ENCODE results near the gene SLC4A1AP.
A peak's percentile ranks its signal among the peaks of the same experiment; 100 is the strongest.

SLC4A1AP gene

GRCh38 chr2:27710640-27711430 lies 47.1 kb downstream of the SLC4A1AP start:
- Histone ChIP-seq H3K9me3 (replicated peaks in 1 of 11) (no peaks in the 10 kb centered on the region), H3K27ac (no peak overlapping the region), H3K4me1 (peaks cover 15 to 48% (median 36%) of the 10 kb centered on the region in 10 experiments), H4K20me1 (no peaks in the 10 kb centered on the region), H3K36me3 (no peaks in the 10 kb centered on the region), H3K4me3 (no peak overlapping the region), H3K4me2 (peak overlapping the region in 6 of 11 experiments; percentile 20 to 48 (median 28); a peak in 12 of 22 replicates), H3K27me3 (peaks cover 0 to 6% (median 0%) of the 10 kb centered on the region in 11 experiments; a peak in 2 of 22 replicates), H3K9ac (no peak overlapping the region)
- no peak for TF ChIP-seq Cebpa-rat (IDR thresholded peaks at IDR 0.05)

DNA sequence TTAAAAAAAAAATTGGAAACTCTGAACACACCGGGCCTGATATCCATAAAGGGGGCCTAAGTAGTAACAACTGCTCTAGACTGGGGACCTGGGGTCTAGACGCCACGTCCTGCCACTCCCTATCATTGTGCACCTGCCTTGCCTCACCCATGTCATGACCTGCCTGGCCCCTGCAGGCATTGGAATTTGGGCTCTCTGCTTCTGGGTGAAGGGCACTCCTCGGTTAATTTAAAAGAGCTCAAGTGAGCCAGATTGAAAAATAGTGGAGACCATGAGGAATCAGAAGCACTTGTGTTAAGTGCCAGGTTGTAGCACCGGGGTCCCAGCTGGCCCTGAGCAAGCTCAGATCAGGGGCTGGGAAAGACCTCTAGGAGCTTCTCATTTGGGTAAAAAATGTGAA lies 48.1 kb downstream of the SLC4A1AP start:
- Histone ChIP-seq H3K9me3 (replicated peaks in 1 of 11) (no peaks in the 10 kb centered on the region), H3K9ac (no peak overlapping the region), H3K27ac (no peak overlapping the region), H3K27me3 (peaks cover 0 to 13% (median 7%) of the 10 kb centered on the region in 11 experiments; a peak in 14 of 22 replicates), H3K4me1 (peaks cover 23 to 49% (median 44%) of the 10 kb centered on the region in 10 experiments), H3K36me3 (no peaks in the 10 kb centered on the region), H3K4me2 (peak overlapping the region in 6 of 11 experiments; percentile 8 to 48 (median 28); a peak in 8 of 22 replicates), H3K4me3 (no peak overlapping the region), H4K20me1 (no peaks in the 10 kb centered on the region)
- TF ChIP-seq Cebpa-rat (IDR thresholded peaks at IDR 0.05), result no peak

DNA sequence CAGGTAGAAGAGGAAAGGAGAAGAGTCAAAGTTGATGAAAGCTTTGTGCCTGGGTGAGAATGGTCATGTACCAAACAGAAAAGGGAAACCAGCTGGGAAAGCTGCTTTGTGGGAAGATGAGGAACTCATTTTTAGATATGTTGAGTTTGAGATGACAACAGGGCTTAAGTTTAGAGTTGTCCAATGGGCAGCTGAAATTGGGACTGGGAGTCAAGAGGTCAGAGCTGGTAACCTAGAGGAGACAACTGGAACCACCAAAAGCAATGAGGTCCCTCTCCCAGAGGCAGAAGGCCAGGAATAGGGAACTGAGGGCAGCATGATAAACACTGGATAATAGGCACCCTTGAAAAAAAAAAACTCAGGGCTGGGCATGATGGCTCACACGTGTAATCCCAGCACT lies 48.8 kb downstream of the SLC4A1AP start:
- H3K4me3 ChIP-seq, result no peak overlapping the region
- no peak for TF ChIP-seq Cebpa-rat (IDR thresholded peaks at IDR 0.05)
- H3K27ac ChIP-seq, result no peak overlapping the region
- no peaks in the 10 kb centered on the region for H3K36me3 ChIP-seq
- no peak overlapping the region for H3K9ac ChIP-seq
- peaks cover 0 to 14% (median 12%) of the 10 kb centered on the region in 11 experiments; a peak in 15 of 22 replicates for H3K27me3 ChIP-seq
- peaks cover 30 to 54% (median 50%) of the 10 kb centered on the region in 10 experiments for H3K4me1 ChIP-seq
- peak overlapping the region in 7 of 11 experiments; percentile 8 to 47 (median 28); a peak in 5 of 22 replicates for H3K4me2 ChIP-seq
- no peaks in the 10 kb centered on the region for H3K9me3 ChIP-seq (replicated peaks in 1 of 11)
- H4K20me1 ChIP-seq, result no peaks in the 10 kb centered on the region

GRCh38 chr2:27713201-27713600 lies 49.5 kb downstream of the SLC4A1AP start:
- H3K9ac ChIP-seq, result no peak overlapping the region
- H3K4me2 ChIP-seq, result peak overlapping the region in 4 of 11 experiments; percentile 12 to 47 (median 32); a peak in 3 of 22 replicates
- TF ChIP-seq Cebpa-rat (IDR thresholded peaks at IDR 0.05), result no peak
- peaks cover 31 to 60% (median 50%) of the 10 kb centered on the region in 10 experiments for H3K4me1 ChIP-seq
- H4K20me1 ChIP-seq, result no peaks in the 10 kb centered on the region
- H3K27ac ChIP-seq, result no peak overlapping the region
- no peaks in the 10 kb centered on the region for H3K9me3 ChIP-seq (replicated peaks in 1 of 11)
- no peaks in the 10 kb centered on the region for H3K36me3 ChIP-seq
- H3K4me3 ChIP-seq, result no peak overlapping the region
- H3K27me3 ChIP-seq, result peaks cover 0 to 15% (median 12%) of the 10 kb centered on the region in 11 experiments; a peak in 15 of 22 replicates

- Histone ChIP-seq H3K36me3 (no peaks in the 10 kb centered on the region), H3K9me3 (replicated peaks in 1 of 11) (no peaks in the 10 kb centered on the region), H3K27me3 (peaks cover 0 to 15% (median 12%) of the 10 kb centered on the region in 11 experiments; a peak in 15 of 22 replicates), H3K27ac (no peak overlapping the region), H3K9ac (no peak overlapping the region), H3K4me3 (no peak overlapping the region), H3K4me2 (peak overlapping the region in 8 of 11 experiments; percentile 77 to 97 (median 91); a peak in 10 of 22 replicates), H3K4me1 (peaks cover 31 to 60% (median 50%) of the 10 kb centered on the region in 10 experiments), H4K20me1 (no peaks in the 10 kb centered on the region)
- TF ChIP-seq Cebpa-rat (IDR thresholded peaks at IDR 0.05), result no peak
Measured at GRCh38 chr2:27714053-27714452, 50.4 kb downstream of the SLC4A1AP start.

- Histone ChIP-seq H4K20me1 (no peaks in the 10 kb centered on the region), H3K9me3 (replicated peaks in 1 of 11) (no peaks in the 10 kb centered on the region), H3K4me1 (peaks cover 31 to 66% (median 54%) of the 10 kb centered on the region in 10 experiments), H3K36me3 (no peaks in the 10 kb centered on the region), H3K4me2 (peak overlapping the region; percentile 77 to 97 (median 93)), H3K9ac (peak overlapping the region; percentile 44 to 72 (median 66); a peak in 19 of 22 replicates), H3K4me3 (peak overlapping the region; percentile 37 to 69 (median 54); a peak in 17 of 20 replicates), H3K27ac (peak overlapping the region in 10 of 11 experiments; percentile 7 to 66 (median 50); a peak in 18 of 22 replicates), H3K27me3 (peaks cover 0 to 15% (median 12%) of the 10 kb centered on the region in 11 experiments; a peak in 15 of 22 replicates)
- TF ChIP-seq Cebpa-rat (IDR thresholded peaks at IDR 0.05), result no peak
Measured at GRCh38 chr2:27714851-27715291, 51.2 kb downstream of the SLC4A1AP start.

DNA sequence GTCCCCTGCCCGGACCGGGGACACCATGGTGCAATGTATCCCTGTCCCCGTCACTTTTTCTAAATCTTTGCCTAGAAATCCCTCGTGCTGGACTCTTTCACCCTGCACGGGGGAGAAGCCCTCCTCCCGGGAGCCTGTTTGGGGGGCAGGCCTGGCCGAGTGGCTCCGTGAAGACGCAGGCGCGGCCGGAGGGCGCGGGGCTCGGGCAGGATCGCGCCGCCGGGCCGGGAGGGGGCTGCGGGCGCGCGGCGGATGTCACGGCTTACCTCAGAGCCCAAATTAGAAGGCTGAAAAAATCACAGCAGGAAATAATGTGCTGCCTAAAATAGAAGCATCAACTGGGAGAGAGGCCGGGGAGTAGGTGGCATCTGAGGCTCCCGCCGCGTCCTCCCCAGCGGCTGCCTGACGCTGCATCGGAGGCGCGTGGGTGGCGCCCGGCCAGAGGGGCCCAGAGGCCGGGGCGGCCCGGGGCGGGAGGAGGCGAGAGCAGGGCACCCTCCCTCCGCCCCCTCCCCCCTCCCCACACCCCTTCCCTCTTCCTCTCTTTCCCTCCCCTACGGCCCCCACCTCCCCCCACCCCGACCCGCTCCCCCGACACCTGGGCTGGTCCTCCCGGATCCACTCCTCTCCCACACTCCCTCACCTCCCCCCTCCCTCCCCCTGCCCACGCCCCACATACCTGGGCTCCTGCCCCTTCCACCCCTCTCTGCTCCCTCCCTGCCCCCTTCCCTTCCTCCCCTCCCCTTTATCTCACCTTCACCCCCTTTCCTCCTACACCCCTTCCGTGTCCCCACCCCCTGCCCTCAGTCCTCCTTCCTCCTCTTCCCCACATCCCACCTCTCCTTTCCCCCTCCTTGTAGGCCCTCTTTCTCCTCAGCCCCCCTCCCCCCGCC lies 51.9 kb downstream of the SLC4A1AP start:
- TF ChIP-seq Cebpa-rat (IDR thresholded peaks at IDR 0.05), result no peak
- Histone ChIP-seq H4K20me1 (no peaks in the 10 kb centered on the region), H3K4me1 (peaks cover 31 to 73% (median 61%) of the 10 kb centered on the region in 10 experiments), H3K27me3 (peaks cover 0 to 15% (median 12%) of the 10 kb centered on the region in 11 experiments; a peak in 15 of 22 replicates), H3K9ac (peak overlapping the region; percentile 44 to 72 (median 66); a peak in 19 of 22 replicates), H3K4me3 (peak overlapping the region; percentile 37 to 69 (median 54)), H3K9me3 (replicated peaks in 1 of 11) (no peaks in the 10 kb centered on the region), H3K4me2 (peak overlapping the region; percentile 77 to 97 (median 93)), H3K27ac (peak overlapping the region in 10 of 11 experiments; percentile 7 to 66 (median 50); a peak in 18 of 22 replicates), H3K36me3 (no peaks in the 10 kb centered on the region)

GRCh38 chr2:27716301-27717069 lies 52.8 kb downstream of the SLC4A1AP start:
- Histone ChIP-seq H3K9ac (peak overlapping the region in 5 of 11 experiments; percentile 46 to 65 (median 51); a peak in 8 of 22 replicates), H3K9me3 (replicated peaks in 1 of 11) (no peaks in the 10 kb centered on the region), H3K4me1 (peaks cover 37 to 74% (median 62%) of the 10 kb centered on the region in 10 experiments), H3K4me3 (peak overlapping the region in 2 of 10 experiments; percentile 31 to 42; a peak in 1 of 20 replicates), H3K27me3 (peaks cover 0 to 15% (median 12%) of the 10 kb centered on the region in 11 experiments; a peak in 15 of 22 replicates), H3K4me2 (peak overlapping the region; percentile 60 to 97 (median 87)), H4K20me1 (no peaks in the 10 kb centered on the region), H3K27ac (peak overlapping the region in 3 of 11 experiments; percentile 33 to 47 (median 34); a peak in 7 of 22 replicates), H3K36me3 (no peaks in the 10 kb centered on the region)
- no peak for TF ChIP-seq Cebpa-rat (IDR thresholded peaks at IDR 0.05)
